Body of pancreas (tissue), 4 donors: ENCODE data around the gene TRIM43B. TPM values are rescaled to one million over a fixed set of nuclear protein-coding genes. Genes with fewer than 3 reads are reported as not detected.
"Not testable (repeated sequence)": the region's sequence is repeated elsewhere in the genome, so short reads cannot be mapped to it uniquely, and the experiment has no call there.

Experiments used
- ATAC-seq: fragments of 150-250 bp; one replicate; pipeline ENCODE4 v1.9.1; 2016
- DNase-seq, 4 donors: peaks; one replicate each; pipeline ENCODE4 v3.0.0-alpha.2; 2019
- H3K27ac ChIP-seq, 4 donors: fragments of 200-600 bp; sonication (generic); 1 replicate in 3 of 4; 2 replicates in 1 of 4; pipeline versions ENCODE4 v1.5.1 to v1.6.1; 2016 to 2019; ENCODE audit warnings: mild to moderate bottlenecking in 1 of 4, mixed read lengths in 1 of 4, moderate library complexity in 1 of 4
- H3K27me3 ChIP-seq, 2 donors: fragments of 200-600 bp; sonication (generic); one replicate each; pipeline ENCODE4 v1.6.0; 2016; ENCODE audit warnings: mild to moderate bottlenecking in 1 of 2
- H3K36me3 ChIP-seq, 2 donors: fragments of 200-600 bp; sonication (generic); replicated peaks in 1 of 2; 2 replicates each; pipeline ENCODE4 v1.5.1; 2016; ENCODE audit warnings: low read depth in 2 of 2; ENCODE audit not compliant: insufficient read depth in 1 of 2
- H3K4me1 ChIP-seq: fragments of 200-600 bp; sonication (generic); one replicate; pipeline ENCODE4 v1.6.0; 2016
- H3K4me3 ChIP-seq, 2 donors: fragments of 200-600 bp; sonication (generic); 1 replicate in 1 of 2; 2 replicates in 1 of 2; pipeline ENCODE4 v1.5.1; 2016 to 2019
- H3K9me3 ChIP-seq, 3 donors: fragments of 200-600 bp; sonication (generic); 1 replicate in 2 of 3; 2 replicates in 1 of 3; pipeline ENCODE4 v1.5.1; 2016
- CTCF ChIP-seq, 7 experiments: fragments of 450-650 bp in 4 of 7; fragments of 200-600 bp in 3 of 7; sonication (generic) in 3 of 7; IDR thresholded peaks; one replicate each; pipeline ENCODE4 v1.5.1; 2016 to 2019; ENCODE audit warnings: antibody characterized with exemption in 7 of 7
- POLR2A ChIP-seq, 3 donors: fragments of 450-650 bp; IDR thresholded peaks; one replicate each; pipeline ENCODE4 v1.6.1; 2016; ENCODE audit warnings: antibody characterized with exemption in 3 of 3, mild to moderate bottlenecking in 2 of 3
- WGBS, 2 donors: methylation state at CpG; one replicate each; pipeline ENCODE4 v1.1.5; 2017; 5-methylcytosine and 5-hydroxymethylcytosine counted together
- intact Hi-C: fragments of 100-400 bp; cut with DNase I; formaldehyde crosslinking; loops from one replicate; pipeline ENCODE4 v1.15.1; 2023
- total RNA-seq, 2 donors: library from RNA; depleted of rRNA; stranded (reverse); fragments of >200 nt; gene quantifications; one replicate each; pipeline ENCODE4 v1.1.0, GENCODE V29; 2016

Gene TRIM43B
- total RNA-seq, 2 donors from 2014 or later, result not detected

DNA sequence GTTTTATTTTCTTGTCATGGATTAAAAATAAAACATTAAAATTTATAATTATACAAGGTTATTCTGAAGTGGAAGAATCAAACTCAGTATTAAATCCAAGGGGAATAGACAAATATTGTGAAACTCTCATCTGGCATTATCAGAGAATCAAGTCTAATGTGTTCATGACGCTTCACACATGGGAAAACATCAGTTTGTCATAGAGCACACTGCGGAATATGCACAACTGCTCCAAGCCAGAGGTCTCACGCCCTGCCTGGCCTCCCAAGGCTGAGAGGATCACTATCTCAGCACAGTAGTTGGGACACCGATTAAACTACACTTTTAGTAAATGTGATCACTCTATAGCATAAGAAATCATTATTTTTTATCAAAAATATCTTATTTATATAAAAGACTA lies 20.7 kb upstream of the TRIM43B start:
- Histone ChIP-seq H3K27me3 (no peaks in the 10 kb centered on the region), H3K36me3 (no peaks in the 10 kb centered on the region), H3K9me3 (no peaks in the 10 kb centered on the region), H3K4me3 (no peak overlapping the region), H3K27ac (no peak overlapping the region), H3K4me1 (peaks cover 11% of the 10 kb centered on the region)
- no peak for TF ChIP-seq POLR2A (IDR thresholded peaks at IDR 0.05)
- no peak for TF ChIP-seq CTCF (IDR thresholded peaks at IDR 0.05)
- WGBS, 2 donors, result 80% methylated on average over 4 of the region's 4 CpGs
- ATAC-seq (no peak), DNase-seq (no peak)
- intact Hi-C loops, result no loop called here

DNA sequence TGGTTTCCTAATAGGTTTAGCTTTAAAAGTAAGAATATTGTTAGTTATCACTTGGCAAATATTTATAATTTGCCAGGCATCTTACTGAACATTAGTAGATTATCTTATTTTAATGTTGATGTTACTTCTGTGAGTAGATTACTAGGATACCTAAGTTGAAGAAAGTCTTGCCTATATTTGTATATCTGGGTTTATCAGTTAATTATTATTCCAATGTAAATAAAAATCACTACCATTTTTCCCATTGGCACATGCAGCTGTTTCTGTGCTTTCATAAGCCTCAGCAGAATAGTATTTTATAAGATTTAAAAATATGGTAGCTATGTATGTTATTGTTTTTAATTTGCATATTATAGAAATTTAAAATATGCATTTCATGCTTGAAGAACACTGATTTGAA lies 16.3 kb upstream of the TRIM43B start:
- Histone ChIP-seq H3K27ac (no peak overlapping the region), H3K36me3 (no peaks in the 10 kb centered on the region), H3K27me3 (no peaks in the 10 kb centered on the region), H3K9me3 (no peaks in the 10 kb centered on the region), H3K4me1 (peaks cover 11% of the 10 kb centered on the region), H3K4me3 (no peak overlapping the region)
- no peak for ATAC-seq
- TF ChIP-seq POLR2A (IDR thresholded peaks at IDR 0.05) (no peak), CTCF (IDR thresholded peaks at IDR 0.05) (no peak)
- DNase-seq, result no peak
- intact Hi-C loops, result no loop called here

GRCh38 chr2:95492076-95492475 lies 7.5 kb upstream of the TRIM43B start:
- H3K4me3 ChIP-seq, H3K4me1 ChIP-seq, H3K27me3 ChIP-seq, intact Hi-C loops, H3K36me3 ChIP-seq, H3K9me3 ChIP-seq: not testable (repeated sequence)
- WGBS, 2 donors, result 16 to 29% methylated on average over 1 of the region's 1 CpG
- peak; percentile 70 for ATAC-seq
- DNase-seq, result peak in 3 of 4 donors; percentile 9 to 73 (median 36)
- peak overlapping the region in 1 of 4 donors; percentile 36 for H3K27ac ChIP-seq

DNA sequence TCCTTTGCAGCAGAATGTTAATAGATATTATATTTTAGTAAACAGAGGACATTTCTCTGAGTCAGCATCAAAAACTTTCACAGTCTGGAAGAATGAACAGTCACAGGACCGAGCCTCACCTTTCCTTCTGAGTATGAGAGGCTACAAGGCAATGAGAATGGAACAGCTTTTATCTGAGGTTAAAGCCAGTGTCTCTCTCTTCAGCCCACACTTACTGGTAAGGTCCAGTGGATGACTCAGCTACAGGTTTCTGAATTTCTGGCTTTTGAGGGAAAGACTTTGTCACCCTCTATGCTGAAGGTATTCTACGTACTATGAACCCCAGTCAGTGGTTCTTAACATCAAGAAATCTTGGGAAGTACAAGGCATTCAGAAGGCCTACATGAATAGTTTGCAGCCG lies 9.5 kb downstream of the TRIM43B start:
- H3K9me3 ChIP-seq, H3K4me3 ChIP-seq, H3K4me1 ChIP-seq, intact Hi-C loops, DNase-seq, H3K27me3 ChIP-seq, H3K27ac ChIP-seq, ATAC-seq, H3K36me3 ChIP-seq: not testable (repeated sequence)
- no CpG with 5 or more reads among the region's 3 CpGs for WGBS, 2 donors

DNA sequence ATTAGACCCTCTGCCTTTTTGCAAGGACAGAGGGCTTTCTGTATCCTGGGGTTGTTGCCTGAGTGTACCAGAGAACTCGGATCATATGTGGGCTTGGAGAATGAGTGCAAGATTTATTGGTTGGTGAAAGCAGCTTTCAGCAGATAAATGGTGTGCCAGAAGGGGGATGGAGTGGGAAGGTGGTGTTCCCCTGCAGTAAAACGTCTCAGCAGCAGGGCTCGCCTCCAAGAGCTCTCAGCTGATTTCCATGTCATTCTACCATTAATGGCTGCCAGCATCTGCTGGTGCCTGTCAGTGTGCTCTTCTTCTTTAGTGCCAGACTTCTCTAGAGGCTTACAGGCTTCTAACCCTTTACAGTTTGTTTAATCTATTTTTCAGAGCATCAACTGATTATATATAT lies 16.6 kb downstream of the TRIM43B start:
- H3K9me3 ChIP-seq, DNase-seq, H3K27me3 ChIP-seq, ATAC-seq, H3K4me3 ChIP-seq, H3K27ac ChIP-seq, intact Hi-C loops, H3K36me3 ChIP-seq, H3K4me1 ChIP-seq: not testable (repeated sequence)
- WGBS, 2 donors, result no CpG with 5 or more reads among the region's 3 CpGs

GRCh38 chr2:95466572-95466971 lies 18.0 kb downstream of the TRIM43B start:
- ATAC-seq, H3K4me3 ChIP-seq, H3K27ac ChIP-seq, intact Hi-C loops, H3K9me3 ChIP-seq, H3K4me1 ChIP-seq, DNase-seq, H3K27me3 ChIP-seq, H3K36me3 ChIP-seq: not testable (repeated sequence)
- no CpG with 5 or more reads among the region's 2 CpGs for WGBS, 2 donors

DNA sequence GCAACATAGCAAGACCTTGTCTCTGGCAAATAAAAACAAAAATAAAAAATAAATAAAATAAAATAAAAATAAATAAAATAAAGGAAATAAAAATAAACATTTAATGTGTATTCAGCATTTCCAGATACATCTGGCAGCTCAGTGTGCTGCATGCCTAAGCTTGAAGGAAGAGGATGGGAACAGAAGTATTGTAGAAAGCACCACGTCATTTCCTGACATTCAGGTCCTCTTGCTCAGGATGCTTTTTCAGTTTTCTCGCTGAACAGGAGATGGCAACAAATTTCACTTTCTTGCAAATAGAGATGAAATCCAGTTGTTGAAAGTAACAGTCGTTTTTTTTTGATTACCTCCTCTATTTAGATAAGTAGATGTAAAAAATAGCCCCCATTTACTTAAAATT lies 21.3 kb downstream of the TRIM43B start:
- ATAC-seq, intact Hi-C loops, H3K4me3 ChIP-seq, H3K9me3 ChIP-seq, H3K4me1 ChIP-seq, H3K36me3 ChIP-seq, H3K27ac ChIP-seq, H3K27me3 ChIP-seq, DNase-seq: not testable (repeated sequence)
- WGBS, 2 donors, result no CpG with 5 or more reads among the region's 3 CpGs

GRCh38 chr2:95445317-95445716 lies 39.2 kb downstream of the TRIM43B start:
- H3K4me1 ChIP-seq, ATAC-seq, H3K36me3 ChIP-seq, H3K9me3 ChIP-seq, intact Hi-C loops, H3K4me3 ChIP-seq, H3K27ac ChIP-seq, DNase-seq, H3K27me3 ChIP-seq: not testable (repeated sequence)
- no CpG with 5 or more reads among the region's 2 CpGs for WGBS, 2 donors

GRCh38 chr2:95442474-95443099 lies 42.0 kb downstream of the TRIM43B start:
- H3K27ac ChIP-seq, H3K36me3 ChIP-seq, ATAC-seq, H3K27me3 ChIP-seq, H3K9me3 ChIP-seq, intact Hi-C loops, H3K4me1 ChIP-seq, H3K4me3 ChIP-seq, DNase-seq: not testable (repeated sequence)
- WGBS, 2 donors, result no CpG with 5 or more reads among the region's 2 CpGs

GRCh38 chr2:95435872-95436209 lies 48.7 kb downstream of the TRIM43B start:
- H3K9me3 ChIP-seq, ATAC-seq, intact Hi-C loops, H3K4me3 ChIP-seq, DNase-seq, H3K4me1 ChIP-seq, H3K36me3 ChIP-seq, H3K27ac ChIP-seq, H3K27me3 ChIP-seq: not testable (repeated sequence)
- 69% methylated on average over 3 of the region's 5 CpGs; no CpG with 5 or more reads in 1 of the 2 donors for WGBS, 2 donors
